ENCODE results near the gene HTR3C.

DNA sequence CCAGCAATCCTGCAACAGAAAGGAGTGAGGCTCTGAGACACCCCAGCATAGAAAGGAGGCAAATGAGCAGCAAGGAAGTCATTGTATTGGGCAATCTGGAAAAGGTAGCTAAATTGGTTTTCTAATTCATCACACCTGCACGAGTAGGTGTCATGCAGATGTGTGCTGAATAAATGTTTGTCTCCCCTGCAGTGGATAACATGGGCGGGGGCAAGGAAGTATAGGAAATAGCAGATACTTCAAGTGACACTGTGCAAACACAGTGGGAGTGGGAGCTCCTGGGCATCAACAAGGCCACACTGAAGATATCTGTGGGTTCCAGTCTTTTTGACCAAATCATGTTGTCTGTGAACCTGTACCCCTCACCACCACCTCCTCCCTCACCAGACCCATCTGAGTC, 29.6 kb downstream of the HTR3C start:
- TF ChIP-seq, protein P1, sequence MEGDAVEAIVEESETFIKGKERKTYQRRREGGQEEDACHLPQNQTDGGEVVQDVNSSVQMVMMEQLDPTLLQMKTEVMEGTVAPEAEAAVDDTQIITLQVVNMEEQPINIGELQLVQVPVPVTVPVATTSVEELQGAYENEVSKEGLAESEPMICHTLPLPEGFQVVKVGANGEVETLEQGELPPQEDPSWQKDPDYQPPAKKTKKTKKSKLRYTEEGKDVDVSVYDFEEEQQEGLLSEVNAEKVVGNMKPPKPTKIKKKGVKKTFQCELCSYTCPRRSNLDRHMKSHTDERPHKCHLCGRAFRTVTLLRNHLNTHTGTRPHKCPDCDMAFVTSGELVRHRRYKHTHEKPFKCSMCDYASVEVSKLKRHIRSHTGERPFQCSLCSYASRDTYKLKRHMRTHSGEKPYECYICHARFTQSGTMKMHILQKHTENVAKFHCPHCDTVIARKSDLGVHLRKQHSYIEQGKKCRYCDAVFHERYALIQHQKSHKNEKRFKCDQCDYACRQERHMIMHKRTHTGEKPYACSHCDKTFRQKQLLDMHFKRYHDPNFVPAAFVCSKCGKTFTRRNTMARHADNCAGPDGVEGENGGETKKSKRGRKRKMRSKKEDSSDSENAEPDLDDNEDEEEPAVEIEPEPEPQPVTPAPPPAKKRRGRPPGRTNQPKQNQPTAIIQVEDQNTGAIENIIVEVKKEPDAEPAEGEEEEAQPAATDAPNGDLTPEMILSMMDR (IDR thresholded peaks at IDR 0.05): no peak
- no peak for TF ChIP-seq POLR2A (IDR thresholded peaks at IDR 0.05)

All from lower leg skin (tissue), 3 donors.